Erythroblast (primary cell): ENCODE data around the gene ASRGL1.
"Not testable (repeated sequence)": the region's sequence is repeated elsewhere in the genome, so short reads cannot be mapped to it uniquely, and the experiment has no call there.

Experiments used
- DNase-seq, 2 experiments: peaks; one replicate each; lab custom pipeline; 2025; lab: John Stamatoyannopoulos, UW
- GATA1 ChIP-seq: IDR thresholded peaks from 2 replicates; pipeline ENCODE4 v1.6.1; 2011; ENCODE audit warnings: low read depth, mild to moderate bottlenecking, control low read depth, low read length, moderate library complexity
- POLR2A ChIP-seq: IDR thresholded peaks from 2 replicates; pipeline ENCODE4 v1.6.1; 2011; ENCODE audit warnings: mild to moderate bottlenecking, low read length

ASRGL1 gene

DNA sequence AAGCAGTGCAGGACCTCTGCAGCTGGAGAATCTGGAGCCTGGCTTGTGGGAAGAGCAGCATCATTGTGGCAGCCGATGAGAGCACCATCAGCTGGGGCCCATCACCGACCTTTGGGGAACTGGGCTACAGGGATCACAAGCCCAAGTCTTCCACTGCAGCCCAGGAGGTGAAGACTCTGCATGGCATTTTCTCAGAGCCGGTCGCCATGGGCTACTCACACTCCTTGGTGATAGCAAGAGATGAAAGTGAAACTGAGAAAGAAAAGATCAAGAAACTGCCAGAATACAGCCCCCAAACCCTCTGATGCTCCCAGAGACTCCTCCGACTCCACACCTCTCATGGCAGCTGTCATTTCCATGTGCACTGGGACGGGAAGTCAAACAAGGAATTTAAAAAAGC is 35.6 kb downstream of the ASRGL1 start:
- TF ChIP-seq POLR2A, result no peak
- no peak for TF ChIP-seq GATA1
- no peak for DNase-seq

DNA sequence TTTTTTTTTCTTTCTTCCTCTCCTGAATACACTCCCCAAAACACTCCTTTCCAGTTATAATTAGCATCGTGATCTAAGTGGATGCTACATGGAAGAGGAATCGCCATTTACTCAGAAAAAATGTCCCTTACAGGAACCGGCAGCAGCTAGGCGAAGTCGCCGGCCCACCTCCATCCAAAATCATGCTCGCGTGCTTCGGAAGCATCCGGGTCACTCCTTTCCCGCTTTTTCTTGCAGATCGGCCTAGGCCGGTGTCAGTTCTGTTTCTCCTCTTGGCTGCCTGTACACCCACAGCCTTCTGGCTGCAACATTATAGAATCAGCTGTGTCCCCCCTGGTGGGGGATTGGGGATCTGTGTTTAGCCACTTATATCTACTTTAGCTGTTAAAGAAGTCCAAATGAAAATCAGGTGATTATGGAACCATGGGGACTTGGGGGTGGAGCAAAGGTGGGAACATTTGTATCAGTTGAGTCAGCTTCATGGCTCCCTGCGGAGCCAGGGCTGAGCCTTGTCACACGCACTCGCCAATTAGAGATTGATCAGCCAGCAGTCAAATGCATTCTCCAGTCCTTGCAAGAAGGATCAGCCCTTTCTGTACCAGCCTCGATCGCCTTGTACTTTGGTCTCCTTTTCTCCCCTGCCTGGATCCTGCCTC is 36.3 kb downstream of the ASRGL1 start:
- no peak for TF ChIP-seq GATA1
- no peak for TF ChIP-seq POLR2A
- DNase-seq, result no peak

DNA sequence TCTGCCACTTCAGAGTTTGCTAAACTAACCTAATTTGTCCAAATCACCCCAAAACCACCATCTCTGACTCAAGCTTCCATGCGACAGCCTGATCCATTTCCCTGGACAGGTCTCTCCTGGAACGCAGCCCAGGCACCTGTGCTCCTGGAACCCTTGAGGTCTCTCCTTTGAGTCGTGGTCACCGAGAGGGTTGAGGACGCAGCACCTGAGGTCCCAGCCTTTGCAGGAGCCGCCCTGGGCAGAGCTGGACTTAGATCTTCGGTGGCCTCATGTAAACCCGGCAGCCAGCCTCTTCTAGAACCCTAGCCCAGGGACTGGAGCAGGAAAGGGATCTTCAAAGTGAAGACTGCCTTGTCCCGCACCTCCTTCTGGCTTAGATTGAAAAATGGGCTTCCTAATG is 37.6 kb downstream of the ASRGL1 start:
- TF ChIP-seq POLR2A (no peak), GATA1 (no peak)
- no peak for DNase-seq

DNA sequence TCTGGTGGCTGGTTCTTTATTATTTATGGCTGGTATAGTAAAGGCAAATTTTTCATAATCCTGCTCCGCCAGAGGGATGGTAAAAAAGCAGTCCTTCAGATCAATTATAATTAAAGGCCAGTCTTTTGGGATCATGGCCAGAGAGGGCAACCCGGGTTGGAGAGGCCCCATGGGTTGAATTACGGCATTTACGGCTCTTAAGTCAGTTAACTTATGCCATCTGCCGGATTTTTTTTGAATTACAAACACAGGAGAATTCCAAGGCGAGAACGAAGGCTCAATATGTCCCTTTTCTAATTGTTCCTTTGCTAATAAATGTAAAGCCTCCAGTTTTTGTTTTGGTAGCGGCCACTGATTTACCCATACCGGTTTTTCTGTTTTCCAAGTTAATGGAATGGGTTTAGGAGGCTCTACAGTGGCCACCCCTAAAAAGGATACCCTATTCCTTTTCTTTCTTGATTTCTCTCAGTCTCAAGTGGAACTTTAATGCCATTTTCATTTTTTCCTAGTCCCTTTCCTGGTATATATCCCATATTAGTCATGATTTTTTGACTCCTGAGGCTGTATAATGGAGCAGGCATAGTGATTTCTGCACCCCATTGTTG is 41.3 kb downstream of the ASRGL1 start:
- DNase-seq, result peak; percentile 63 to 70

GRCh38 chr11:62379586-62379985 is 42.3 kb downstream of the ASRGL1 start:
- DNase-seq, result not testable (repeated sequence)

- peak; percentile 83 to 86 for DNase-seq
Measured at GRCh38 chr11:62380821-62381245, 43.6 kb downstream of the ASRGL1 start.

DNA sequence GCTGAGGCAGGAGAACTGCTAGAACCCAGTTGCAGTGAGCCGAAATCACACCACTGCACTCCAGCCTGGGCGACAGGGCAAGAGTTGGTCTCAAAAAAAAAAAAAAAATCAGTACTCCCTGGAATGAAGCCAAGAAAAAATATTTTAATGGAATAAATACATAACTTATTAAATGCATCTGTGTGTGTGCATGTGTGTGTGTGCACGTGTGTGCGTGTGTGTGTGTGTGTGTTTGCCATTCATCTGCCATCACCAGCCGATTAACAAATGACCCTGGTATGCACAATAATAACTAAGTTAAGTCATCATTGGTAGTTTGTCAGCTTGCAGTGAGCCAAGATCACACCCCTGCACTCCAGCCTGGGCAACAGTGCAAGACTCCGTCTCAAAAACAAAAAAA is 46.6 kb downstream of the ASRGL1 start:
- TF ChIP-seq GATA1 (no peak), POLR2A (no peak)
- DNase-seq, result no peak

GRCh38 chr11:62386083-62386482 is 48.8 kb downstream of the ASRGL1 start:
- not testable (repeated sequence) for DNase-seq

DNA sequence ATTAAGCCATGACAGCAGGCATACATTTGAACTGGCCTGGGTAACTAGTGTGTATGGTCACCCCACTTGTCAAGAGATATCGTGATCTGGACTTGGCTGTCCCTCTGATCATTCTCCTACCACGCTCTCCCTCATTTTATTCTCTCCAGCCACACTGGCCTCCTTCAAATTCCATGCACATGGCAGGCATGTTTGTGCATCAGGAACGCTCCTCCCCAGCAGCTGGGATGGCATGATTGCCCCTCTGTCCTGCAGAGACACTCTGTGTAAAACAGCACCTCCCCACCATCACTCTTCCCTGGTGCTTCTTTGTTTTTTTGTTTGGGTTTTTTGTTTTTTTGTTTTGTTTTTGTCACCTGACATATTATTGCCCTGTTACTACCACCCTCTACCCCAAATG is 50.1 kb downstream of the ASRGL1 start:
- DNase-seq, result no peak
- TF ChIP-seq POLR2A (no peak), GATA1 (no peak)

- no peak for TF ChIP-seq POLR2A
- no peak for TF ChIP-seq GATA1
Measured at GRCh38 chr11:62388999-62389398, 51.8 kb downstream of the ASRGL1 start.

DNA sequence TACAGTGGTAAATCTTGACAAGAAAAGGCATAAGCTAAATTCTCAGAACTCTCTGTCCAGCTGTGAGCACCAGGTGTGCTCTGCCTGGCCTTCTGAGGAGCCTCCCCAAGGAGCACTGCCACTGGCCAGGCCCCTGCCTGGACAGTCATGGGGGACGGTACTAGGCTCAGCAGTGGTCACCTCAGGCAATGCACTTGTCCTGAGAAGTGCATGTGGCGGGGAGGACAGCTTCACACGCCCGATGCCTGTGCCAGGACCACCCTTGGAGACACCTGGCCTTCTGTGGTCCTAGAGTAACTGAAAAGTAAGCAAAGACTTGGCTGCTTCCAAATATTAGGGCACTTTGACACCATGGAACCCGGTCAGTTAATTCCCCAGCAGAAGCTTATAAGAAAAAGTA is 53.0 kb downstream of the ASRGL1 start:
- TF ChIP-seq POLR2A, result no peak
- no peak for DNase-seq

More at GRCh38 chr11:62388999-62389398, 51.8 kb downstream of the ASRGL1 start:
- DNase-seq, result no peak

DNA sequence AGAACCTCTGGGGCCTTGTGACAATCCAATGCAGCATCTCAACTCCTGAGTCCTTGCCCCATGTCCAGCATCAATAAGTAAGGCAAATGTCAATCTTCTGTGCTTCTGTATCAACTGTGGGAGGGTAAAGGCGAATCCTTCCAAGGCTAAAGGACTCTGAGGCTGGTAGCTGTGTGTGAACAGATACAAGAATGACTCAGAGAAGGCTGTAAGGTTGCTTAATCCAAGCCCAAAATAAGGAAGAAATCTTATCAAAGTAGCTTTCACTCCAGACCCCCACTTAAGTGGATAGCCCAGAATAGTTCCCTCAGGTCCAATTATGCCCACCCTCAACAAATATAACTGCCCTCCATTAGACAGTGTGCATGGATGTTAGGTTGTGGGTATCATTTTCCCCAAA is 53.5 kb downstream of the ASRGL1 start:
- DNase-seq, result no peak
- TF ChIP-seq POLR2A (no peak), GATA1 (no peak)

GRCh38 chr11:62391642-62392425 is 54.6 kb downstream of the ASRGL1 start:
- no peak for DNase-seq
- TF ChIP-seq GATA1 (no peak), POLR2A (no peak)

DNA sequence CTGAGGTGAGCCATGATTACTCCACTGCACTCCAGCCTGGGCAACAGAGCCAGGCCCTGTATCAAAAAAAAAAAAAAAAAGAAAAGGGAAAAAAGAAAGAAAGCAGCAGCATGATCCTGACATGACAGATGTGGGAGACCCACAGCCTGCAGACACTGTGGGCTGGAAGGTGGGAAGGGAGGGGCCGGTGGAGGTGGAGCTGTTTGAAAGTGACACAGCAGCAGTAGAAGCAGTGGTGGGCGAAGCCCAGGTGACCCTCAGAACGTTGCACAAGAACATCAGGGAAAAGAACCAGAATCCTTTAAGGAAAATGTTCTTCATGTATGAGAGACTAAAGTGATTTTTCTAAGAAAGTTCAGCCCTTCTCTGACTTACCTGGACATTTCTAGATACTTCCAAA is 55.3 kb downstream of the ASRGL1 start:
- DNase-seq, result no peak
- TF ChIP-seq POLR2A (no peak), GATA1 (no peak)
